Activated T-cell treated with anti-CD3 and anti-CD28 coated beads, Interleukin-2, amount 50 U/mL, for 4 hours (primary cell): Measurements from ENCODE around the gene ZDHHC12. TPM values are rescaled to one million over a fixed set of nuclear protein-coding genes. Genes with fewer than 3 reads are reported as not detected.

ENCODE experiments used
- ATAC-seq, 2 donors: fragments of 200-7000 bp; cut with Tn5 transposase; one replicate each; pipeline ENCODE4 v1.10.0; 2021
- DNase-seq: peaks from one replicate; pipeline ENCODE4 v3.0.0-alpha.2; 2020
- H3K27me3 Mint-ChIP-seq: one replicate; pipeline ENCODE4 v1.8.0; 2021; ENCODE audit warnings: low read depth, mixed read lengths
- H3K36me3 Mint-ChIP-seq: one replicate; pipeline ENCODE4 v1.8.0; 2022; ENCODE audit warnings: mixed read lengths; ENCODE audit not compliant: insufficient read depth
- H3K4me1 Mint-ChIP-seq: one replicate; pipeline ENCODE4 v1.8.0; 2021; ENCODE audit warnings: low read depth, mixed read lengths
- H3K4me3 Mint-ChIP-seq: one replicate; pipeline ENCODE4 v1.8.0; 2021; ENCODE audit warnings: mild to moderate bottlenecking, moderate library complexity, mixed read lengths
- H3K9me3 Mint-ChIP-seq: one replicate; pipeline ENCODE4 v1.8.0; 2021; ENCODE audit warnings: mixed read lengths
- total RNA-seq, 3 donors: library from RNA; stranded (reverse); gene quantifications; one replicate each; pipeline ENCODE4 v1.2.1, GENCODE V29; 2021

The ZDHHC12 gene
- total RNA-seq, 3 donors from 2014 or later = 41.7 to 44.9 (median 43.3) TPM

DNA sequence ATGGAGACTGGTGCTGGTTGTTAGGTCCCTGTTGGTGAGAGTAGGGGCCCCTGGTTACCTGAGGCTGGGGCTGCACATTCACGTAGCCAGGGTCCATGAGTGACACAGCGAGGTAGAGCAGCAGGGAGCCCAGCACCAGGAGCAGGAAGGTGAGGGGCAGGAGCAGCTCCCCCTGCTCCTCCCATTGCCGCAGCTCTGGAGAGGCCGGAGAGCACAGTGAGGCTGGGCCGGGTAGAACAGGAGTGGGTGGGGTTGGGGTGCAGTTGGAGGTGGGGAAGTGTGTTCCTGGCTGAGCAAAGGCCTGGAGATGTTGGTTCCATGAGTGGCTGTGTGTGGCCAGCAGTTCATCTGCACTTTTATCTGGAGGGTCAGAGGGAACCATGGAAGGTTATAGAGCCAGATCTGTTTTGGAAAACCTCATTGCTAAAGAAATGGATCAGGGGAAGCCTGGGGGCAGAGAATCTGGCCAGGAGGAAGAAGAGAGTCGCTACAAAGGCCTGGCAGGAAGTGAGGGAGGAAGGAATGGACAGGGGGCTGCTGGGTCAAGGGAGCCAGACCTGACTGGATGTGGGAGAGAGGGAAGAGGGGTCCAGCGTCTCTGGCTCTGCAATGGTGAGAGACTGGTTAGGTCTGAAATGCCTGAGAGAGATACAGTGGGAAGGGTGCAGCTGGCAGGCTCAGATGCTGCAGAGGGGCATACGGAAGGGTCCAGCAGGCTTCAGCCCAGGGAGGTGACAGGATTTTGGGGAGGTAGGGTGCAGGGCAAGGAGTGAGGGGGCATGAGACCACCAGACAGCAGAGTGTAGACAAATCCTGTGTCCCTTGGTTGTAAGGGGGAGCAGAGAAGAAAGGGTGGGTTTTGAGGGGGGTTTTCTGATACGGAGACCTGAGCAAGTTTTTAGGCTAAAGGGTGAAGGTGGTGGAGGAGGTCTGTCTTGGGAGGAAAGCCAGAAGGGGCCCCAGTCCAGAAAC, 1.3 kb downstream of the ZDHHC12 start:
- no peak for DNase-seq
- peaks cover 39% of the 10 kb centered on the region for H3K4me1 Mint-ChIP-seq
- no peaks in the 10 kb centered on the region for H3K27me3 Mint-ChIP-seq
- H3K9me3 Mint-ChIP-seq = no peaks in the 10 kb centered on the region
- H3K36me3 Mint-ChIP-seq = peaks cover 4% of the 10 kb centered on the region
- ATAC-seq = no peak
- peak overlapping the region; percentile 93 for H3K4me3 Mint-ChIP-seq

DNA sequence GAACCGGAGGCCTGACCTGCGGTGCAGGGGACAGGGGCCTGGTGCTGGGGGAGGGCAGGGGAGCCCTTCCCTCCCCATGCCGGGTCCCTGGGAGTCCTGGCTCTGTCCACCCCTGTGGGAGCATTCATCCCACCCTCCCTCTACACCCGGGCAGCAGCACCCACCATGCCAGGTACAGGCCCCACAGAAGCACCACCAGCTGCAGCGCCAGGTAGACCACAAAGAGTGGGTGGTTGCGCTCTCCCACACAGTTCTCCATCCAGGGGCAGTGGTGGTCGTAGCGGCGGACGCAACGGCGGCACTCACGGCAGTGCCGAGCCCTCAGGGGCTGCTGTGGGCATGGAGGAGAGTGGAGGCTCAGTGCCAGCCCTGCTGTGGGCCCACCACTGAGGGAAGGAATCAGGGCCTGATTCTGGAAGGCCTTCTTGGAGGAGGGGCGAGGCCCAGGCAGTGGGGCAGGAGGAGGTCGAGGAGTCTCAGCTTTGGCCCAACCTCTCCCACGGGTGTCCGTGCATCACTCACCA, 2.4 kb downstream of the ZDHHC12 start:
- H3K4me1 Mint-ChIP-seq = peaks cover 29% of the 10 kb centered on the region
- no peak for ATAC-seq
- H3K27me3 Mint-ChIP-seq = no peaks in the 10 kb centered on the region
- peaks cover 4% of the 10 kb centered on the region for H3K36me3 Mint-ChIP-seq
- DNase-seq = no peak
- no peaks in the 10 kb centered on the region for H3K9me3 Mint-ChIP-seq
- H3K4me3 Mint-ChIP-seq = peak overlapping the region; percentile 93

DNA sequence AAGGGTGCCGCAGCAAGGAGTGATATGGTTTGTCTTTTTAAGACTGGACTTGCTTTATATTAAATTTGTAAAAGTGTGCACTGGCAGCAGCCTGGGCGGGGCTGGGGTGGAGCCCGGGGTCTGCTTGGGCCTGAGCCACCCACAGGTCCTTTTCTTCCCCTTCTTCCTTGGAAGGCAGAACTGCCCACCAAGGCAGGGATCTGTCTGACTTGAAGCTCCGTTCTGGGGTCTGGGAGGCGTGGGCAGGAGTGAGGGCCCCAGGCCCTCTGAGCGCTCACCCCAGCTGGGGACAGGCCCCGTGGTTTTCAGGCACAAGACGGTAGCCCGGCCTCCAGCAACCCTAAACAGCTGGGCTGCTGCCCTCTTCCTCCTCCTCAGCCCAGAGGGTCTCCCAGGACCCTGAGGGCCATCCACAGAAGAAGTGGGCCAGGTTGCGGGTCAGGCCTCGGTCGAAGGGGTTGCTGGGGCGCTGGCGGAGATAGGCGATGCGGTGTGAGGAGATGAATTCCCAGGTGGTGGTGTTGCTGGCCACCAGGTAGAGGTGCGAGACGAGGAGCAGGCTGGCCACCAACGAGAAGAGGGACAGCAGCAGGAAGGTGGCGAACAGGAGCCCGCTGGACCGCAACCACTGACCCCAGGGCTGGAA, 3.0 kb downstream of the ZDHHC12 start:
- ATAC-seq (no peak), DNase-seq (no peak)
- Mint-ChIP-seq H3K4me3 (no peak overlapping the region), H3K9me3 (no peaks in the 10 kb centered on the region), H3K36me3 (peaks cover 4% of the 10 kb centered on the region), H3K27me3 (no peaks in the 10 kb centered on the region), H3K4me1 (peaks cover 25% of the 10 kb centered on the region)

DNA sequence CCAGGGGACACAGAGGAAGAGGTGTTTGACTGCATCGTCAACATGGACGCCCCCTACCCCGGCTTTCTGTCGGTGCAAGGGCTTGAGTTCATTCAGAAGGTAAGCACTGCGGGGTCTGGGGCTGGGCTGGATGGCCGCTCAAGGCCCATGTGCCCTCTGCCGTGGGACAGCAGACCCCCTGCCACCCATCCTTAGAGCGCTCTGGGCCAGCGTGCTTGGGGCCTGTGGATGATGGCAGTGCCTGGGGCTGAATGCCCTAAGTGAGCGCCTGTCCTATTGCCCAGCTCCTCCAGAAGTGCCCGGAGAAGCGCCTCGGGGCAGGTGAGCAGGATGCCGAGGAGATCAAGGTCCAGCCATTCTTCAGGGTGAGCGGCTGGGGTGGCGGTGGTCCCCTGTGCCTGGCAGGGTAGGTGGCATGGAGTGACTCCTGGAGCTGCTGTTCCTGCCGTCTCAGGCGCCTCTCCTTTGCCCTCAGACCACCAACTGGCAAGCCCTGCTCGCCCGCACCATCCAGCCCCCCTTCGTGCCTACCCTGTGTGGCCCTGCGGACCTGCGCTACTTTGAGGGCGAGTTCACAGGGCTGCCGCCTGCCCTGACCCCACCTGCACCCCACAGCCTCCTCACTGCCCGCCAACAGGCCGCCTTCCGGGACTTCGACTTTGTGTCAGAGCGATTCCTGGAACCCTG, 3.9 kb downstream of the ZDHHC12 start:
- Mint-ChIP-seq H3K9me3 (no peaks in the 10 kb centered on the region), H3K36me3 (peaks cover 4% of the 10 kb centered on the region), H3K4me1 (peaks cover 18% of the 10 kb centered on the region), H3K4me3 (no peak overlapping the region), H3K27me3 (no peaks in the 10 kb centered on the region)
- no peak for DNase-seq
- no peak for ATAC-seq

DNA sequence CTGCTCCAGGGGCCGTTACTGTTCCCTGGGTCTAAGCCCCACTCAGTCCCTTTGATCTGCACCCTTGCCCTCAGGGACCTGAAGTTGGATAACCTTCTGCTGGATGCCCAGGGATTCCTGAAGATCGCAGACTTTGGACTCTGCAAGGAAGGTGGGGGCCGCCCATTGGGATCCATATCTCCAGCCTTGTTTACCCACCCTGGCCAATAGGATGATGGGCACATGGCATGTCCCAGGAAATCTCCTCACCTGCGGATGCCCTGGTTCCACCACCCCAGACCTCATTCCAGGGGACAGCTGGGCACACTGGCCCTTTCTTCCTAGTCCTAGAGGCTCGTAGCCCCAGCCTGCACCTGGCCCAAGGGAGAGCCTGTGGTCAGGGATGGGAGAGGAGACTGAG, 5.5 kb downstream of the ZDHHC12 start:
- peaks cover 11% of the 10 kb centered on the region for H3K4me1 Mint-ChIP-seq
- ATAC-seq = no peak
- H3K36me3 Mint-ChIP-seq = peaks cover 4% of the 10 kb centered on the region
- H3K9me3 Mint-ChIP-seq = no peaks in the 10 kb centered on the region
- H3K27me3 Mint-ChIP-seq = no peaks in the 10 kb centered on the region
- no peak overlapping the region for H3K4me3 Mint-ChIP-seq
- DNase-seq = no peak

DNA sequence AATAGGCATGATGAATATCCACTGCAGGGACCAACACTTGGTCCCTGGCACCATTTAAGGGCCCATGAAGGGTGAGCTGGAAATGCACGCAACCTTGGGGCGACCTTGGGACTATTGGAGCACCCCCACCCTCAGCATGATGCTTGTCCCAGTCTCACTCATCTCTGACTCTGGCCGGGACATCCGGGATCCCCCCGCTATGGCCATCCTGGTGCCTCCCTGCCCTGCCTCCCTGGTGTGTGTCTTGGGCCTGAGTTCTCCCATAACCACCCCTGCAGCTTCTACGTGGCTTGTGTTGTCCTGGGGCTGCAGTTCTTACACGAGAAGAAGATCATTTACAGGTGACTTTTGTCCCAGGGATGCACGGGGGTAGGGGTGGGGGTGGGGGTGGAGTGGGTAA, 5.9 kb downstream of the ZDHHC12 start:
- Mint-ChIP-seq H3K27me3 (no peaks in the 10 kb centered on the region), H3K4me1 (peaks cover 7% of the 10 kb centered on the region), H3K36me3 (peaks cover 4% of the 10 kb centered on the region), H3K4me3 (no peak overlapping the region), H3K9me3 (no peaks in the 10 kb centered on the region)
- ATAC-seq (no peak), DNase-seq (no peak)

DNA sequence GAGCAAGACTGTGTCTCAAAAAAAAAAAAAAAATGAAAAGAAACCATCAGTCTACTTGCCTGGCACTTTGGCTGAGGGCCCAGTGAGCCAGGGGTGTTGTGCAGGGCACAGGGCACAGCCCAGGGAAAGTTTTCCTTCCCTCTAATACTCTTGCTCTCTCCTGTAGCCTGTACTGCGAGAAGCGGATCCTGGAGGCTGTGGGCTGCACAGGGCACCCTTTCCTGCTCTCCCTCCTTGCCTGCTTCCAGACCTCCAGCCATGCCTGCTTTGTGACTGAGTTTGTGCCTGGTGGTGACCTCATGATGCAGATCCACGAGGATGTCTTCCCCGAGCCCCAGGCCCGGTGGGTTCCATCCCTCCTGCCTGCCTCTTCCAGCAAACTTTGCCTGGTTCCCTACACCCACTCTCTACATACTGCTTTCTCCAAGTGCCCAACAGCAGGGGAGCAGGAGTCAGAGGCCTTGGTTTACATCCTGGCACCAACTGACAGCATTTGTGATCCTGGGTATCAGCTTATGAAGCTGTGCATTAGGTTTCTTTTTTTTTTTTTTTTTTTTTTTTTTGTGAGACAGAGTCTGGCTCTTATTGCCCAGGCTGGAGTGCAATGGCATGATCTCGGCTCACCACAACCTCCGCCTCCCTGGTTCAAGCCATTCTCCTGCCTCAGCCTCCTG, 7.2 kb downstream of the ZDHHC12 start:
- Mint-ChIP-seq H3K4me3 (no peak overlapping the region), H3K27me3 (no peaks in the 10 kb centered on the region), H3K9me3 (no peaks in the 10 kb centered on the region), H3K36me3 (peaks cover 4% of the 10 kb centered on the region), H3K4me1 (no peaks in the 10 kb centered on the region)
- DNase-seq (no peak), ATAC-seq (peak in 1 of 2 donors; percentile 21)

DNA sequence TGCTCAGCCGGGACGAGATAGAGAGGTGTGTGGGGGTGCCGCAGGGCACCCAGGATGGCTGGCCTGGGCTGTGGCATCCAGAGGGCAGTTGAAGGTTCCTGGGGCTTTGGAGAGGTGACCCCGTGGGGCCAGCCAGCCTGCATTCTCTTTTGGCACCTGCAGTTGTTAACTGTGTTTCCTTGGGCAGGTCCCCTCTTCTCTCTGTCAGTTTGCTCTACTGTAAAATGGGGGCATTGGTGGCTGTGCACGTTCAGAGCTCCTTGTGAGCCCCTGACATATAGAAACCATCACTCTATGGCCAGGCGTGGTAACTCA, 8.5 kb downstream of the ZDHHC12 start:
- Mint-ChIP-seq H3K27me3 (no peaks in the 10 kb centered on the region), H3K4me1 (no peaks in the 10 kb centered on the region), H3K9me3 (no peaks in the 10 kb centered on the region), H3K36me3 (peaks cover 1% of the 10 kb centered on the region), H3K4me3 (no peak overlapping the region)
- no peak for DNase-seq
- no peak for ATAC-seq

DNA sequence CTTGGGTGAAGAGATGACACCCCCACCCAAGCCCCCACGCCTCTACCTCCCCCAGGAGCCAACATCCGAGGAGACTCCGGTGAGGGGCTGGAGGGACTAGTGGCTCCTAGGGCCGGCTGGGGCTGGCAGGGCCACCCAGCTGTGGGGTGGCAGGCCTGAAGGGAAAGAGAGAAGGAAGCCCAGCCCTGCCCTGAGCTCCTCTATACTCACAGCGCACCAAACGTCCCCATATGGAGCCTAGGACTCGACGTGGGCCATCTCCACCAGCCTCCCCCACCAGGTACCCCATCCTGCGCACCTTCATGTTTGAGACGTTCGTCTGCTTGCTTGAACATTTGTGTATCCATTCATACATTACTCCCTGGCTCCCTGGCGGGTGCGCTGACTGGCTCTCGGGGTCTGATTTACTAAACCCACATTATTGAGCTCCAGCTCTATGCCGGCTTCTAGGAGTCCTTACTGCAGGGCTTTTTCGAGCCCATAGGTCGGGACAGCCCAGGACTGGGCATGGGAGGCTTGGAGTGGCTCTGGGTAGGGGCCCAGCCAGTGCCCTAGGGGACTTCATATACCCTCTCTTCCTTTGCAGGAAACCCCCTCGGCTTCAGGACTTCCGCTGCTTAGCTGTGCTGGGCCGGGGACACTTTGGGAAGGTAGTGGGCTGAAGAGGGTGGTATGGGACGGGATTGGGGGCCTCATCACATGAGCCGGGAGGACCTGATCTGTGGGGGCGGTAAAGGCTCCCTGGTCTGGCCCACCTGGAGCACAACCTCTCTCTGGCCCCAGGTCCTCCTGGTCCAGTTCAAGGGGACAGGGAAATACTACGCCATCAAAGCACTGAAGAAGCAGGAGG, 9.1 kb downstream of the ZDHHC12 start:
- Mint-ChIP-seq H3K9me3 (no peaks in the 10 kb centered on the region), H3K4me3 (no peak overlapping the region), H3K27me3 (no peaks in the 10 kb centered on the region), H3K4me1 (no peaks in the 10 kb centered on the region), H3K36me3 (no peaks in the 10 kb centered on the region)
- DNase-seq (no peak), ATAC-seq (no peak)

DNA sequence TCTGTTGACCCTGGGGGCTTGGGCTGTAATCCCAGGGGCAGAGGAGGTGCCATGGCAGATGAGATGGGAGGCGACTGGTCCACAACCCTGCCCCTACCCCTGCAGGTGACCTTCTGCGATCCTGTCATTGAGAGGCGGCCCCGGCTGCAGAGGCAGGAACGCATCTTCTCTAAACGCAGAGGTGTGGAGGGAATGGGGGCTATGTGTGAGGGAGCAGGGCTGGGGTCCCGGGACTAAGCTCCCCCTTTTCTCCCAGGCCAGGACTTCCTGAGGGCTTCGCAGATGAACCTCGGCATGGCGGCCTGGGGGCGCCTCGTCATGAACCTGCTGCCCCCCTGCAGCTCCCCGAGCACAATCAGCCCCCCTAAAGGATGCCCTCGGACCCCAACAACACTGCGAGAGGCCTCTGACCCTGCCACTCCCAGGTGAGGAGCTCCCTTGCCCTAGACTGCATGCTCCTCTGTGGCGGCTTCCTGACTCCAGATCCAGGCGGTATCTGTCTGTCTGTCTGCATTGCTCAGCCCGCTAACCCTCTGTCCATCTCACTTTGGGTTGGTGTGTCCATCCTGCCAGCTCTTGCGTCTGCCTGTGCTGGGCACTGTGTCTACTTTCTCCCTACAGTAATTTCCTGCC, 9.9 kb downstream of the ZDHHC12 start:
- ATAC-seq = no peak
- H3K4me1 Mint-ChIP-seq = no peaks in the 10 kb centered on the region
- no peaks in the 10 kb centered on the region for H3K9me3 Mint-ChIP-seq
- H3K27me3 Mint-ChIP-seq = no peaks in the 10 kb centered on the region
- no peak overlapping the region for H3K4me3 Mint-ChIP-seq
- DNase-seq = no peak
- H3K36me3 Mint-ChIP-seq = no peaks in the 10 kb centered on the region

DNA sequence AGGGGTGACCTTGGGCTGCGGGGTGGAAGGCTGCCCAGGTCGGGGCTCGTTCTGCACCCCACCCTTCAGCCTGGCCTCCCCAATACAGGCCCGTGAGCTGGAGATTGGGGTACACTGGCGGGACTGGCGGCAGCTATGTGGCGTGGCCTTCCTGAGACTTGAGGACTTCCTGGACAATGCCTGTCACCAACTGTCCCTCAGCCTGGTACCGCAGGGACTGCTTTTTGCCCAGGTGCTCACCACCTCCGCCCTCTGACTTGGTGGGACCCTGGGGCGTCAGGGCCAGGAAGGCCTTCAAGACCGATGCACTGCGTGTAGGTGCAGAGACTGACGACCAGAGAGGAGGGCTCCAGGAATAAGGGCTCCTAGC, 10.5 kb downstream of the ZDHHC12 start:
- Mint-ChIP-seq H3K9me3 (no peaks in the 10 kb centered on the region), H3K36me3 (no peaks in the 10 kb centered on the region), H3K4me3 (no peak overlapping the region), H3K27me3 (no peaks in the 10 kb centered on the region), H3K4me1 (no peaks in the 10 kb centered on the region)
- no peak for DNase-seq
- no peak for ATAC-seq

DNA sequence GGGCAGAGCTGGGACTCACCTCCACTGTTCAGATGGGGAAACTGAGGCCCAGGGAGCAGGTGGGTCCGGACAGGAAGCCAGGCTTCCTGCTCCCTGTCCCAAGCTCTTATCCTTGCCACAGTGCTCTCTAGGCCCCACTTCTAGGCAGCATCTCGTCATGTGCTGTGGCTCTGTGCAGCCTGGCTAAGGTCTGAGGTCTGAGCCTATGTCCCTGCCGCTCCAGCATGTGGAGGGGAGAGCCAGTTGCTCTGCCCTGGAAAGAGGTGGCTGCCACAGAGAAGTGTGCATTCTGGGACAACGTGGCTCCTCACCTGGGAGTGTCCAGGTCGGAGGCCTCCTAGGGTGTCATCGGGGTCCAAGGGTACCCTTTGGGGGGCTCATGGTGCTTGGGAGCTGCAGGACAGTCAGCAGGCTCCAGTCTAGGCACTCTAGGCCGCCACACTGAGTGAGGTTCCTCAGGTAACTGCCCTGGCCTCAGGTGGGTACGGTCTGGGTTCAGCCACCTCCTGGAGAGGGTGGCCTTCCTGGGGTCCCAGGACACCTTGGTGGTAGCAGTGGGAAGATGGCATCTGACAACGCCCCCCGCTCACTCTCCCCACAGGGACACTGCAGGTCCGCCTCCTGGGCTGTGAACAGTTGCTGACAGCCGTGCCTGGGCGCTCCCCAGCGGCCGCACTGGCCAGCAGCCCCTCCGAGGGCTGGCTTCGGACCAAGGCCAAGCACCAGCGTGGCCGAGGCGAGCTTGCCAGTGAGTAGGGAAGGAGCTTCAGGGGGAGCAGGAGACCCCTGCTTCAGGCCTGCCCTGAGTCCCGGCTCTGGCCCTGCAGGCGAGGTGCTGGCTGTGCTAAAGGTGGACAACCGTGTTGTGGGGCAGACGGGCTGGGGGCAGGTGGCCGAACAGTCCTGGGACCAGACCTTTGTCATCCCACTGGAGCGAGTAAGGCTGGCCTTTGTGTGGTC, 11.2 kb downstream of the ZDHHC12 start:
- Mint-ChIP-seq H3K4me3 (no peak overlapping the region), H3K4me1 (no peaks in the 10 kb centered on the region)

More for the DNA sequence above, 11.2 kb downstream of the ZDHHC12 start:
- H3K36me3 Mint-ChIP-seq = no peaks in the 10 kb centered on the region
- no peaks in the 10 kb centered on the region for H3K9me3 Mint-ChIP-seq
- H3K27me3 Mint-ChIP-seq = no peaks in the 10 kb centered on the region
- DNase-seq (no peak), ATAC-seq (no peak)
